DND-41 (cell line): ENCODE measurements around the gene RASGRP1.

Experiments used
- CTCF ChIP-seq: IDR thresholded peaks from 2 replicates; pipeline ENCODE4 v1.5.1; 2012; ENCODE audit warnings: borderline replicate concordance, low read length, moderate library complexity, mild to moderate bottlenecking; ENCODE audit not compliant: poor library complexity, severe bottlenecking; ENCODE audit errors: extremely low read depth
- EZH2 ChIP-seq: IDR thresholded peaks from 3 replicates; pipeline ENCODE4 v1.6.1; 2012; ENCODE audit warnings: borderline replicate concordance, low read depth, mild to moderate bottlenecking, moderate library complexity, low read length, inconsistent platforms; ENCODE audit not compliant: severe bottlenecking

GRCh38 chr15:38487378-38487777, 77.2 kb downstream of the RASGRP1 start:
- TF ChIP-seq EZH2 (no peak), CTCF (no peak)
